Placental epithelial cell (primary cell): Measurements from ENCODE around the gene ERP29. TPM values are rescaled to one million over a fixed set of nuclear protein-coding genes. Genes with fewer than 3 reads are reported as not detected.

Experiments used
- small RNA-seq: library from RNA; depleted of rRNA; stranded (forward); fragments of <200 nt; gene quantifications from one replicate; pipeline ENCODE3, GENCODE V24; 2012
- total RNA-seq: library from RNA; depleted of rRNA; stranded (reverse); fragments of >200 nt; gene quantifications from 2 replicates; pipeline ENCODE4 v1.2.3, GENCODE V29; 2012

The ERP29 gene
- 34.1 and 64.4 TPM in 2 replicates for total RNA-seq

DNA sequence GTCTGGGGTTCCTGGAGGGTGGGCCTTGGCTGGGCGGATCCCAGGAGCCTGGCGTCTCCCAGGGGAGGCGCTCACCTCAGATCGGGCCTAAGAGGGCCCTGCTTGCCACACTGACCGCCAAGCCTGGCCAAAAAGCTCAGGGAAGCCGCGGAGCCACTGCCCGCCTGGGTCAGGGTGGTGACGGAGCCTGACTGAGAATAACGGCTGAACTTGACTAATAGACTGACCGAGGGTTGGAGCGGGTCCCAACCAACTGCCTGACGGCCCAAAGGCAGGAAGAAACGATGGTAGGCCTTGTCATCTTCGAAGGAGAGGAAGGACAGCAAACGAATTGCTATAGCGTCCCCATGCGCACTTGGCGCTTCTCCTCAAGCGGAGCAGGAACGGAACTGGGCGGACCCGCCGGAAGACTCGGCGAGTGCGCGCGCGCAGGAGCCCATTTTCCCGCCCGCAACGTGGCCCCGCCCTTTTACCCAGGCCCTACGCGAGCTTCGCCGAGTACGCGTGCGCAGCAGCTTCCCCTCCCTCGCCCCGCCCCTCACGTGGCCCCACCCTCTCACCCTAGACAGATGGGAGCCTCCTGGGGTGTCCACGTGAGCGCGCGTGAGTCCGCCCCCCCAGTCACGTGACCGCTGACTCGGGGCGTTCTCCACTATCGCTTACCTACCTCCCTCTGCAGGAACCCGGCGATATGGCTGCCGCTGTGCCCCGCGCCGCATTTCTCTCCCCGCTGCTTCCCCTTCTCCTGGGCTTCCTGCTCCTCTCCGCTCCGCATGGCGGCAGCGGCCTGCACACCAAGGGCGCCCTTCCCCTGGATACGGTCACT, at the start of gene ERP29, which contains the start of gene TMEM116:
Gene ERP29, plus strand, starts transcription at position 652 of the 826 bp plus-strand sequence. Its CDS starts 40 bp downstream, at position 692.
Gene TMEM116, minus strand, starts transcription at position 391 of the 826 bp plus-strand sequence. CDS start 7,895 bp downstream, outside the sequence.

Small RNAs within 50 kb of the gene (small RNA-seq; reads per million reads assigned to genes)
- gene AC004024.1 (not detected), gene MIR3657 (0.29 reads per million, percentile 5 among the genes with 10 or more reads in this experiment), gene RF00019 (not detected)

Other genes with a start within 250 kb of the ERP29 start
- 6.2 and 6.3 TPM in 2 replicates for gene ALDH2, start 246.5 kb upstream of the ERP29 start, total RNA-seq
- 24.3 and 34.2 TPM in 2 replicates for gene MAPKAPK5, start 171.2 kb upstream of the ERP29 start, total RNA-seq
- 3.8 and 9.0 TPM in 2 replicates for gene TMEM116, start 261 bp upstream of the ERP29 start, total RNA-seq
- 16.4 and 18.1 TPM in 2 replicates for gene NAA25, start 95.4 kb downstream of the ERP29 start, total RNA-seq
- 31.8 and 40.0 TPM in 2 replicates for gene TRAFD1, start 112.1 kb downstream of the ERP29 start, total RNA-seq